ENCODE results near the gene SRPX. TPM values are rescaled to one million over a fixed set of nuclear protein-coding genes. Genes with fewer than 3 reads are reported as not detected.

The SRPX gene
- total RNA-seq, 4 donors from 2014 or later, result 26.6 to 117 (median 84.0) TPM

DNA sequence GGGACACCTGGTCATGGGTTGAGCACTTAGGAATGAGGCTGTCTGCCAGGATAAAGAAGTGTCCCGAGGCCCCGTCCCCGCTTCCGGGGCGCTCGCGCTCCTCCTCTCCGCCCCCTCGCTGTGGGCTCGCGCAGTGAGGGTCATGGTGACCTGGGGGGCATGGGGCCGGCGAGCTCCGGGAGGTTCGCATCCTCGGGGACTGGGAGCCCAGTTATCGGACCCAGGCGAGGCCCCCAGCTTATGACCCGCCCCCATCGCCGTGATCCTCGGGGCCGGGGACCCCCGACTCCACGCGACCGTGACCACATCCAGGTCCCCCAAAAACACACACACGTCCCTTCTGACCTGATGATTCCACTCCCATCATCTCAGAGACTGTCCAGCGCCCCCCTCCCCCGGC is 35.3 kb upstream of the SRPX start:
- H3K4me3 ChIP-seq, result no peak overlapping the region
- H3K9me3 ChIP-seq, result no peaks in the 10 kb centered on the region
- H3K36me3 ChIP-seq, result no peaks in the 10 kb centered on the region
- H3K4me1 ChIP-seq, result no peaks in the 10 kb centered on the region
- TF ChIP-seq, protein P1, sequence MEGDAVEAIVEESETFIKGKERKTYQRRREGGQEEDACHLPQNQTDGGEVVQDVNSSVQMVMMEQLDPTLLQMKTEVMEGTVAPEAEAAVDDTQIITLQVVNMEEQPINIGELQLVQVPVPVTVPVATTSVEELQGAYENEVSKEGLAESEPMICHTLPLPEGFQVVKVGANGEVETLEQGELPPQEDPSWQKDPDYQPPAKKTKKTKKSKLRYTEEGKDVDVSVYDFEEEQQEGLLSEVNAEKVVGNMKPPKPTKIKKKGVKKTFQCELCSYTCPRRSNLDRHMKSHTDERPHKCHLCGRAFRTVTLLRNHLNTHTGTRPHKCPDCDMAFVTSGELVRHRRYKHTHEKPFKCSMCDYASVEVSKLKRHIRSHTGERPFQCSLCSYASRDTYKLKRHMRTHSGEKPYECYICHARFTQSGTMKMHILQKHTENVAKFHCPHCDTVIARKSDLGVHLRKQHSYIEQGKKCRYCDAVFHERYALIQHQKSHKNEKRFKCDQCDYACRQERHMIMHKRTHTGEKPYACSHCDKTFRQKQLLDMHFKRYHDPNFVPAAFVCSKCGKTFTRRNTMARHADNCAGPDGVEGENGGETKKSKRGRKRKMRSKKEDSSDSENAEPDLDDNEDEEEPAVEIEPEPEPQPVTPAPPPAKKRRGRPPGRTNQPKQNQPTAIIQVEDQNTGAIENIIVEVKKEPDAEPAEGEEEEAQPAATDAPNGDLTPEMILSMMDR (IDR thresholded peaks at IDR 0.05), result no peak
- TF ChIP-seq POLR2AphosphoS5 (IDR thresholded peaks at IDR 0.05), result no peak
- no peak for TF ChIP-seq POLR2A (IDR thresholded peaks at IDR 0.05)
- TF ChIP-seq EP300 (IDR thresholded peaks at IDR 0.05), result no peak
- ATAC-seq, result no peak
- no peak overlapping the region for H3K27ac ChIP-seq
- no peaks in the 10 kb centered on the region for H3K27me3 ChIP-seq
- WGBS, 2 donors (ENCODE audit: low coverage in 1 of 2), result no CpG with 5 or more reads among the region's 30 CpGs

DNA sequence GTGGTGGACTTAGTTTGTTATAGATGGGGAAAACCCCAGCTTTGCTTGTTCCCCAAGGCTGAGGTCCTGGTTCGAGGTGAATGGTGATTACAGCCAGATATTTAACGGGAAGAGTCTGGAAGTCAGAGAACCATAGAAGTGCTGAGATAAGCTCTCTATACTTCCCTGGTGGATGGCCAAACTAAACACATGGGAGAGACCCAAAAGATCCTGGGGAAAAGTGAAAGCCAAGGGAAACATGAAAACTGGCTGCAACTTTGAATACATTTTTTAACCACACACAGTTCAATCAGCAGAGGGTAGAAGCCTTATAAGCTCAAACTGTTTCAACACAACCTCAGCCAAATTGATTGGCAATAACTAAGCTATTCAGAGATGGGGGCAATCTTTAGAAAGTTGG is 29.3 kb upstream of the SRPX start:
- ATAC-seq, result no peak
- 45% methylated on average over 2 of the region's 2 CpGs; no CpG with 5 or more reads in 1 of the 2 donors for WGBS, 2 donors (ENCODE audit: low coverage in 1 of 2)

DNA sequence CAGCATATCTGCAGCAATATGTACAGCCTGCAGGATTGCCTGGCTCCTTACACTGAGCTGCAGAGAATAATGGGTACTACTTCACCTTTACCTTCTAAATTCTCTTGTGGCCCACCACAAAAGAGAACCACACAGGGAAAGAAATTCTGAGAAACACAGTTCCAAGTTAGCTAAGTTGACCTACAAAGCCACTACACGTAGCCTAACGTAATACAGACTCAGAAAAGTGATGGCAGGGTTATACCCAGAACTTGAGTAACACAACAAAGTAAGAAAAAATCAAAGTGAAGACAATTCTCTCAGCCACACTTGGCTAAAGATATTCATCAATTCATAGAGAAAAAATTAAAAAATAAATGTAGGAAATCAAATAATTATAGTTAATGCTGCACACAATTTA is 26.4 kb upstream of the SRPX start:
- Histone ChIP-seq H3K9me3 (no peaks in the 10 kb centered on the region), H3K27ac (no peak overlapping the region), H3K36me3 (no peaks in the 10 kb centered on the region), H3K4me1 (no peaks in the 10 kb centered on the region), H3K27me3 (no peaks in the 10 kb centered on the region), H3K4me3 (no peak overlapping the region)
- ATAC-seq, result no peak
- 80 to 85% methylated on average over 2 of the region's 2 CpGs for WGBS, 2 donors (ENCODE audit: low coverage in 1 of 2)
- TF ChIP-seq EP300 (IDR thresholded peaks at IDR 0.05) (no peak), POLR2A (IDR thresholded peaks at IDR 0.05) (no peak), POLR2AphosphoS5 (IDR thresholded peaks at IDR 0.05) (no peak)
- TF ChIP-seq, protein P1 (IDR thresholded peaks at IDR 0.05), result no peak

More for the DNA sequence above, 29.3 kb upstream of the SRPX start:
- Histone ChIP-seq H3K4me1 (no peaks in the 10 kb centered on the region), H3K36me3 (no peaks in the 10 kb centered on the region), H3K27me3 (no peaks in the 10 kb centered on the region), H3K4me3 (no peak overlapping the region), H3K27ac (no peak overlapping the region), H3K9me3 (no peaks in the 10 kb centered on the region)
- TF ChIP-seq POLR2A (IDR thresholded peaks at IDR 0.05) (no peak), EP300 (IDR thresholded peaks at IDR 0.05) (no peak), POLR2AphosphoS5 (IDR thresholded peaks at IDR 0.05) (no peak)
- TF ChIP-seq, protein P1 (IDR thresholded peaks at IDR 0.05), result no peak

DNA sequence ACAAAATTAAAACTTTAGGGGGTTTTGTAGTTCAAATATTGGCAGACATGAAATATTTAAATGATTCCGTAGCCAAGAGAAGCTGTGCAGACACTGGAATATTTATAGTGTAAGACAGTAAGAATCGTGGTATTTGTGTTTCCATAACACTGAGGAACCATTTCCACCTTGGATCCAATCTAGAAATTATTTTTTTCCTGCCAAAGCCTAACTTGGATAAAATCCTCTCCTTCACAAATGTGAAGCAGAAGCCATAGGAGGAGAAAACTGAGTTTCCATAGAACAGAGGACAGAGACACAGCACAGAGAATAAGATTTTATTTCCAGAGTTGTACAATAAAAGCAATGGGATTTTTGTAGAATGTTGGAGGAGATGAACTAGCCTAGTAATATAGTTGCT is 19.9 kb upstream of the SRPX start:
- no peak for ATAC-seq
- WGBS, 2 donors (ENCODE audit: low coverage in 1 of 2), result 47 to 77% methylated on average over 2 of the region's 2 CpGs
- no peaks in the 10 kb centered on the region for H3K27me3 ChIP-seq
- no peak for TF ChIP-seq POLR2A (IDR thresholded peaks at IDR 0.05)
- TF ChIP-seq EP300 (IDR thresholded peaks at IDR 0.05), result no peak
- TF ChIP-seq, protein P1 (IDR thresholded peaks at IDR 0.05), result no peak
- no peak for TF ChIP-seq POLR2AphosphoS5 (IDR thresholded peaks at IDR 0.05)
- H3K4me1 ChIP-seq, result no peaks in the 10 kb centered on the region
- H3K4me3 ChIP-seq, result no peak overlapping the region
- H3K9me3 ChIP-seq, result no peaks in the 10 kb centered on the region
- H3K36me3 ChIP-seq, result no peaks in the 10 kb centered on the region
- no peak overlapping the region for H3K27ac ChIP-seq

DNA sequence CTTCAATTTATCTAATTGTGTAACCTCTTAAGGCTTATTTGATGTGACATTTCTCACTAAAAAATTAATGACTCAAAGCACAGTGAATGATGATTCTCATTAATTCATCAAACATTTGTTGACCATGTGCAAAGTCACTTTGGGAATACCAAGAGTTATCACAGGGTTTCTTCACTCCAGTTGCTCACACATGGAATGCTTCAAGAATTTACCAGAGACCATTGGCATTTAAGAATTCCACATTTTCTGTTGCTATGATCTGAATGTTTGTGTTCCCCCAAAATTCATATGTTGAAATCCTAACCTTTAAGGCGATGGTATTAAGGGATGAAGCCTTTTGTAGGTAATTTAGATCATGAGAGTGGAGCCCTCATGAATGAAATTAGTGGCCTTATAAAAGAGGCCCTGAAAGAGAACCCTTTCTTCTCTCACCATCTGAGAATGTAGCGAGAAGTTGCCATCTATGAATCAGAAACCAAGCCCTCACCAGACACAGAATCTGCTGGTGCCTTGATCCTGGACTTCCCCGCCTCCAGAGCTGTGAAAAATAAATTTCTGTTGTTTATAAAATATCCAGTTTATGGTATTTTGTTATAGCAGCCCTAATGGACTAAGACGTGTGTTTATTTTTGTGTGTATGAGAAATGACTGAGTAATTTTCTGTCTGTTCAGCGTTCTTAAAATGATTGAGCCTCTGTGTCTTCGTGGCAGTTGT is 16.4 kb upstream of the SRPX start:
- TF ChIP-seq EP300 (IDR thresholded peaks at IDR 0.05), result no peak
- TF ChIP-seq, protein P1 (IDR thresholded peaks at IDR 0.05), result no peak
- no peak for TF ChIP-seq POLR2AphosphoS5 (IDR thresholded peaks at IDR 0.05)
- TF ChIP-seq POLR2A (IDR thresholded peaks at IDR 0.05), result no peak
- H3K4me1 ChIP-seq, result peaks cover 0 to 14% (median 0%) of the 10 kb centered on the region in 3 donors
- H3K4me3 ChIP-seq, result no peak overlapping the region
- no peaks in the 10 kb centered on the region for H3K9me3 ChIP-seq
- H3K27me3 ChIP-seq, result no peaks in the 10 kb centered on the region
- no peaks in the 10 kb centered on the region for H3K36me3 ChIP-seq
- no peak overlapping the region for H3K27ac ChIP-seq
- ATAC-seq, result no peak
- 68 to 89% methylated on average over 4 to 5 of the region's 6 CpGs for WGBS, 2 donors (ENCODE audit: low coverage in 1 of 2)
